Endothelial cell of umbilical vein (primary cell): Measurements from ENCODE around the gene HIF1AN.

Experiments
- CTCF ChIP-seq, 2 donors: IDR thresholded peaks; 1 replicate in 1 of 2; 2 replicates in 1 of 2; pipeline ENCODE4 v1.5.1; 2011; ENCODE audit warnings: low read length in 2 of 2, mild to moderate bottlenecking in 2 of 2, moderate library complexity in 2 of 2, control low read depth in 1 of 2, inconsistent platforms in 1 of 2, low read depth in 1 of 2; ENCODE audit not compliant: insufficient read depth in 1 of 2; ENCODE audit errors: extremely low read depth in 1 of 2
- EZH2 ChIP-seq: IDR thresholded peaks from 2 replicates; pipeline ENCODE4 v1.6.1; 2012; ENCODE audit warnings: borderline replicate concordance, low read depth, mild to moderate bottlenecking, moderate library complexity, low read length, inconsistent platforms; ENCODE audit not compliant: severe bottlenecking
- MYC ChIP-seq: IDR thresholded peaks from one replicate; pipeline ENCODE4 v1.6.1; 2011; ENCODE audit warnings: mild to moderate bottlenecking, low read depth, low read length
- POLR2A ChIP-seq: IDR thresholded peaks from 2 replicates; pipeline ENCODE4 v1.6.1; 2012; ENCODE audit warnings: low read depth, mild to moderate bottlenecking, control low read depth, low read length

GRCh38 chr10:100553929-100554328 lies 18.2 kb downstream of the HIF1AN start:
- TF ChIP-seq CTCF (IDR thresholded peaks at IDR 0.05; ENCODE audit: extremely low read depth in 1 of 2, insufficient read depth in 1 of 2, low read depth in 1 of 2, low read length in 2 of 2) (no peak), POLR2A (no peak), MYC (no peak), EZH2 (no peak)
